ENCODE results near the gene TAP1.
"Not testable (repeated sequence)": the region's sequence is repeated elsewhere in the genome, so short reads cannot be mapped to it uniquely, and the experiment has no call there.

The TAP1 gene

GRCh38 chr6:32840604-32841246, 12.8 kb downstream of the TAP1 start:
- DNase-seq = peak; percentile 51

DNA sequence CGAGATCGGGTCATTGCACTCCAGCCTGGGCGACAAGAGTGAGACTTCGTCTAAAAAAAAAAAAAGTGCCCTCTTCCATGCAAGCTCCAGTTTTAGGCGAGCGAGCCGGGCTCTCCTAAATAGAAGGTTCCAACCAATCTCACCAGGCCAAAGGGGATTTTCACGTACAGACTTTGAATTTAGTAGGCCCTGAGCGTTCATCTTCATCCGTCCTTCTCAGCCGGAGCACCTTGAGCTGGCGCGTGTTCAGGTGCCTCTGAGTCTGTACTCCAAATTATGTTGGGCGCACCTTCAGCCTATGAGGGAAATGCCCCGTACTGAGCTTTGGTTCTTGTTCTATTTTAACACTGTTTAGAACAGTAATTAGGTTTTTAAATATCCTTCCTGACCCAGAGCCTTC, 14.1 kb downstream of the TAP1 start:
- ATAC-seq = no peak

More at GRCh38 chr6:32840604-32841246, 12.8 kb downstream of the TAP1 start:
- no peak for ATAC-seq

DNA sequence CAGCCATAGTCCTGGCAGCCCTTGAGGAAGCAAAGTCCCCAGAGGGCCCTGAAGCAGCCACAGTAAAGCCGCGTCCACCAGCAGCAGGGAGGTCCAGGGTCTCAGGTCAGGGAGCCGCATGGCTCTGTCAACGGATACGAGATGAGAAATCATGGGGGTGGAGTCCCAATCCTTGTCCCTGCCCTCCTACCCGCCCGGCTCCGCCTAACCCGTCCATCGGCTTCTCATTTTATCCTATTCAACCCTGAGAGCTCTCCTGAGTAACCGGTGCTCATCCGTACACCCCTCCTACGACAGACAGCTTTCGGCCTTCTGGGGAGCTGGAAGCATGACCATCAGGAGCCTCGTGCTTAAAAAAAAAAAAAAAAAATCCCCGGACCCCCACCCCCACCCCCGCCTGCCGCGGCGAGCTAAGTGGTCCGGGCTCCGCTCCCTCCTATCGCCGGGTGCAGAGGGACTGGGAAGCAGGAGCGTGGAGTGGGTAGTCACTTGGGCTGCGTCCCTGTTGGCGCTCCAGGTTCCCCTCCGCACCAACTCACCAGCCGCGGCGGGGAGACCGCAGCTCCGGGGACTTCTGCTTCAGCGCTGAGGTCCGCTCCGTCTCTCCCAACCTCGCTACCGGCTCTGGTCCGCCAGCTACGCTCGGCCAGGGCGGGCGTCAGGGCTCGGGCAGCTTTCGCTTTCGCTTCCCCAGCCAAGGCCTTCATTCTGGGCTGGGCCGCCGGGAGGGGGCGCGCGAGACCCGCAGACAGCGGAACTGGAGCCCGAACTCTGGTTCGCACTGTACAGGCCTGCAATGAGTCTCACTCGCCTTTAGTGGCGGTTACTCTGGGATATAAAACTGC, 15.2 kb downstream of the TAP1 start, which contains the start of gene TAP2:
Gene TAP2, minus strand, starts transcription at position 626 of the 845 bp plus-strand sequence. Its CDS starts 506 bp downstream, at position 120.
- peak; percentile 99 for DNase-seq
- ATAC-seq = peak; percentile 91

More for the DNA sequence above, 14.1 kb downstream of the TAP1 start:
- DNase-seq = no peak

DNA sequence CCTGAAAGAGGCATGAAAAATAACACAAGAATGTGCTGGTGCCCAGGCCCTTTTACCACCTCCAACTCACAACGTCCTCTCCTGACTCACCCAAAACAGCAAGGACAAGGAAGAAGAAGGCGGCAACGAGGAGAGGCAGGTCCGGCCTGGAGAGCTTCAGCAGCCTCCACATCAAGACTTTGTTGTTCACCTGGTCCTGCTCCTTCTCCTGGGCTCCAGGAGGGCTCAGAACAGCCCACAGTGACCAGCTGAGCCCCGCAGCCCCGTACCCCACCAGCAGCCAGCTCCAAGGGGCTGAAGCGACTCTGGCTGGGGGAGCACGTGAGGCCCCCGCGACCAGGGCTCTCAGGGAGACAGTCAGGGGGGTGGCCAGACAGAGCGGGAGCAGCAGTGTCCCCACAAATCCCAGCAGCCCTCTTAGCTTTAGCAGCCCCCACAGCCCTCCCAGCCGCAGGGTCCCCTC, 15.8 kb downstream of the TAP1 start:
- no peak for ATAC-seq
- no peak for DNase-seq

- no peak for DNase-seq
- no peak for ATAC-seq
Measured at GRCh38 chr6:32836873-32837272, 16.6 kb downstream of the TAP1 start.

- DNase-seq (no peak), ATAC-seq (no peak)
Measured at GRCh38 chr6:32835167-32835893, 18.2 kb downstream of the TAP1 start.

DNA sequence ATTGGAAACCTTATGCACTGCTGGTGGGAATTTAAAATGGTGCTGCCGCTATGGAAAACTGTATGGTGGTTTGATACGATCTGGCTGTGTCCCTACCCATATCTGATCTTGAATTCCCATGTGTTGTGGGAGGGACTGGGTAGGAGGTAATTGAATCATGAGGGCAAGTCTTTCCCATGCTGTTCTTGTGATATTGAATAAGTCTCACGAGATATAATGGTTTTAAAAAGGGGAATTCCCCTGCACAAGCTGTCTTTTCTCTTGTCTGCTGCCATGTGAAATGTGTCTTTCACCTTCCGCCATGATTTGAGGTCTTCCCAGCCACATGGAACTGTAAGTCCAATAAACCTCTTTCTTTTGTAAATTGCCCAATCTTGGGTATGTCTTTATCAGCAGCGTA, 19.8 kb downstream of the TAP1 start:
- DNase-seq = no peak
- ATAC-seq = no peak

DNA sequence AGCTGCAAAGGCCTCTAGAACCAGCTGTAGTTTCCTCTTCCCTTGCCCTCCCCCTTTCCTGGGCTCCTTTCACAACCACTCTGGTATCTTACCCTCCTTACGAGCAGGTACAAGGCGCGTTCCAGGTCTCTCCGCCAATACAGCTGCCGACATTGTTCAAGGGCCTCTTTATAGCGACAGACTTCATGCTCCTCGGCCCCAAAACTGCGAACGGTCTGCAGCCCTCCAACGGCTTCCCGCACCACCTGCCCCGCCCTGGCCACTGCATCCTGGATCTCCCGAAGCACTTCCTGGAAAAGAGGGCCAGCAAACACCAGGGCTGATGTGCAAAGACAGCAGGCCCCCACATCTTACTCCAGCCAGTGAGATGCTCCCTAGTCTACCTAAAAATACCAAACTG, 21.0 kb downstream of the TAP1 start:
- DNase-seq (no peak), ATAC-seq (no peak)

DNA sequence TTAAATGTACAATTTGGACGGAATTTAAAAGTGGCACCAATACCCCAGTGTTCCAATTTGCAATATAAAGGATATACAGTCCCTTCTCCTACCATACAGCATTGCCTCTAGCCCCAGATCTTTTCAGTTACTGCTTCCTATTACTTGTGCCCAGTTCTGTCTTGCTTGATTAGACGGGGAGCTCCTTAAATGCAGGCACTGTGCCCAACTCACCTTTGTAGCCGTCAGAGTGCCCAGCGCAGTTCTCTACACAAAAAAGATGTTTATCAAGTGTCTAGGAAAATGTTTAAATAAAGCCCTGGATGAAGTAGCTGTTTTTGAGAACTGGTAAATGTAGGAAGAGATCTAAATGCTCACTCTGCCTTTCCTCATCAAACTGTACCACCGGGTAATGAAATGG, 22.6 kb downstream of the TAP1 start:
- ATAC-seq (no peak), DNase-seq (no peak)

DNA sequence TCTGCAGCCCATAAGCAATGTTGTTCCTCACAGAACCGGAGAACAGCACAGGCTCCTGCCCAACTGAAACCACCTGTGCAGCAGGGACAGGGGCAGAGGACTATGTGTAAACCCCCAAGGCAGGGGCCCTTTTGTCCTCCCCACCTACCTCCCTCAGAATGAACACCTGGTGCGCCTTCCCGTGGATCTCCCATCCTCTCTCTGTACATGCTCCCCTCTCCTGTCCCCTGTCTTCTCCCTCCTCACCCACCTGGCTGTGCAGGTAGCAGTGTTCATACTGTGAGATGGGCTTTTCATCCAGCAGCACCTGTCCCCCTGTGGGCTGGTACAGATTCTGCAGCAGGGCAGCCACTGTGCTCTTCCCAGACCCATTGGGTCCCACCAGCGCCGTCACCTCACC, 23.5 kb downstream of the TAP1 start:
- no peak for DNase-seq
- no peak for ATAC-seq

- ATAC-seq (no peak), DNase-seq (no peak)
Measured at GRCh38 chr6:32829495-32829894, 24.0 kb downstream of the TAP1 start.

GRCh38 chr6:32827025-32827424, 26.5 kb downstream of the TAP1 start:
- DNase-seq = no peak
- no peak for ATAC-seq

DNA sequence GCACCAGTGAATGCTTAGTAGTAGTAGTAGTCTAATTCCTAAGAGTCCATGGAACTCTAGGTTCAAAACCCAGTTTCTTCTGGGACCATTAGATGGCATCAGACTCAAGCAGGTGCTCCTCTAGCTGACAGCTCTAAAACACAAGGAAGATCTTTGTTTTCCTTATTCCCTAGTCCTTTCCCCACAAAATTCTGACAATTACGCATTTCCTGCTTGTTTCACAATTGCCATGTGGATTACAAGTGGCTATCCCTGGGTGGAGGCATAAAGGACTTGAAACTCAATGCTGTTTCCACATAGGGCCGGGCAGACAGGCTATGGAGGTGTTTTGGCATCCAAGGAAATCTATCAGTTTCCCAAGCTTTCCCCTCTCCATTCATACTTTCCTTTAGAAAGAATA, 27.5 kb downstream of the TAP1 start:
- DNase-seq (no peak), ATAC-seq (no peak)

- DNase-seq (no peak), ATAC-seq (no peak)
Measured at GRCh38 chr6:32819729-32820128, 33.8 kb downstream of the TAP1 start.

DNA sequence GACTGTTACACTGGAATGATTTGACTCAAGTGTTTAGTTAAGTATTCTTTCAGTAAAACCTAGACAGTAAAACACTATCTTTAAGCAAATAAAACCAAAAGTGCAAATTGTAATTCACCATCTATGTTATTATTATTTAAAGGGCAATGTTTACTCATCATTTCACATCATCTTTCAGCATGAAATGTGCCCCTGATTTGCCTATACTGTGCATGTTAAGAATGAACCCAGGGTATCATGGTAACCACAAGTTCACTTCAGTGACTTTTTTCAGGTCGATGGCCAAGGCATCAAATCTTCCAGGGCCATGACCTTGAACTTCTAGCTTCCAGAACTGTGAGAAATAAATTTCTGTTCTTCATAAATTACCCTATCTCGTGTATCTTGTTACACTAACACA, 34.6 kb downstream of the TAP1 start:
- ATAC-seq (peak; percentile 29), DNase-seq (no peak)

GRCh38 chr6:32816746-32817204, 36.7 kb downstream of the TAP1 start, which contains the start of gene HLA-DOB:
Gene HLA-DOB (minus strand): TSS chr6:32817002. CDS start chr6:32816951, 51 bp downstream.
- ATAC-seq = peak; percentile 48
- no peak for DNase-seq

DNA sequence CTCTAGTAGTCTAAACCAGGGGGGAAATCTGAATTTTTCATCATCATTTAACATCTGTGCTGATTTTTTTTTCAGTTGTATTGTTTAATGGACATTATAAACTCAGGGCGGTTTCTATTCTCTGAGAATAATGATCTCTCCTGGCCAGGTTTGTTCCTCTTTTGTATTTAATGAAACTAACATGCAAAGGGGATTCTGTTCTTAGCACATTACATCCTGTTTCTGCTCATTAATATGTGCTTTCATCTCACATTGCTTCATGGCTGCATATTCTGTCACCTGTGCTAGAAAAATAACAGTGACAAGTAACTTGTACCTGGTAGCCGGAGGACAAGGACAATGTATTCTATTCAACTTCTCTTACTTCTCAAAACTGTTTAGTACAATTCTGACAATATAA, 37.5 kb downstream of the TAP1 start:
- no peak for ATAC-seq
- no peak for DNase-seq

- no peak for ATAC-seq
- DNase-seq = no peak
Measured at GRCh38 chr6:32815115-32815514, 38.4 kb downstream of the TAP1 start.

- DNase-seq (no peak), ATAC-seq (peak; percentile 48)
Measured at GRCh38 chr6:32814145-32814544, 39.4 kb downstream of the TAP1 start.

DNA sequence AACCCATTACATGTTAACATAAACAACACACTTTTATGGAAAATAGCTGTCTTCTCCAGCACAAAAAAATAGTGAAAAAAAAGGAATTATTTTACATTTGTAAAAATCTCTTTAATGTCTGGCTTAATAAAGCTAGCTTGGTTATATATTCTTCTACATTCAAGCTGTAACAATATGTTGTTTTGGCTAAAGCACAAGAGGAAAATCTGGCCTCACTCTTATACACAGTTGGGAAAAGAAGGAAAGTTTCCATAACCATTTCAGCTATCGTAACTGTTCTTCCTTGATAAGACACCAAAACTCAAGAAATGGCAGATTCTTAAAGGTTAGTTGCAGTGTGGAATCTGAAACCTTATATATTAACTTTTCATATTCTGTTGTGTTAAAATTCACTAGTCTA, 44.3 kb downstream of the TAP1 start:
- ATAC-seq (no peak), DNase-seq (no peak)

GRCh38 chr6:32807020-32807580, 46.4 kb downstream of the TAP1 start:
- no peak for ATAC-seq
- DNase-seq = no peak

GRCh38 chr6:32805404-32805803, 48.1 kb downstream of the TAP1 start:
- ATAC-seq, DNase-seq: not testable (repeated sequence)
